ENCODE results near the gene NEK3.

GRCh38 chr13:52162279-52163101, 3.1 kb upstream of the NEK3 start:
- TF ChIP-seq, protein P1, sequence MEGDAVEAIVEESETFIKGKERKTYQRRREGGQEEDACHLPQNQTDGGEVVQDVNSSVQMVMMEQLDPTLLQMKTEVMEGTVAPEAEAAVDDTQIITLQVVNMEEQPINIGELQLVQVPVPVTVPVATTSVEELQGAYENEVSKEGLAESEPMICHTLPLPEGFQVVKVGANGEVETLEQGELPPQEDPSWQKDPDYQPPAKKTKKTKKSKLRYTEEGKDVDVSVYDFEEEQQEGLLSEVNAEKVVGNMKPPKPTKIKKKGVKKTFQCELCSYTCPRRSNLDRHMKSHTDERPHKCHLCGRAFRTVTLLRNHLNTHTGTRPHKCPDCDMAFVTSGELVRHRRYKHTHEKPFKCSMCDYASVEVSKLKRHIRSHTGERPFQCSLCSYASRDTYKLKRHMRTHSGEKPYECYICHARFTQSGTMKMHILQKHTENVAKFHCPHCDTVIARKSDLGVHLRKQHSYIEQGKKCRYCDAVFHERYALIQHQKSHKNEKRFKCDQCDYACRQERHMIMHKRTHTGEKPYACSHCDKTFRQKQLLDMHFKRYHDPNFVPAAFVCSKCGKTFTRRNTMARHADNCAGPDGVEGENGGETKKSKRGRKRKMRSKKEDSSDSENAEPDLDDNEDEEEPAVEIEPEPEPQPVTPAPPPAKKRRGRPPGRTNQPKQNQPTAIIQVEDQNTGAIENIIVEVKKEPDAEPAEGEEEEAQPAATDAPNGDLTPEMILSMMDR (conservative IDR thresholded peaks at IDR 0.05; ENCODE audit: low read depth, low read length), result no peak
- no peak for TF ChIP-seq POLR2A (IDR thresholded peaks at IDR 0.05; ENCODE audit: low read depth, low read length)
- TF ChIP-seq RAD21 (IDR thresholded peaks at IDR 0.05; ENCODE audit: low read length), result no peak
- no peak for TF ChIP-seq RCOR1 (IDR thresholded peaks at IDR 0.05; ENCODE audit: insufficient replicate concordance, low read length)
- TF ChIP-seq, protein P2, sequence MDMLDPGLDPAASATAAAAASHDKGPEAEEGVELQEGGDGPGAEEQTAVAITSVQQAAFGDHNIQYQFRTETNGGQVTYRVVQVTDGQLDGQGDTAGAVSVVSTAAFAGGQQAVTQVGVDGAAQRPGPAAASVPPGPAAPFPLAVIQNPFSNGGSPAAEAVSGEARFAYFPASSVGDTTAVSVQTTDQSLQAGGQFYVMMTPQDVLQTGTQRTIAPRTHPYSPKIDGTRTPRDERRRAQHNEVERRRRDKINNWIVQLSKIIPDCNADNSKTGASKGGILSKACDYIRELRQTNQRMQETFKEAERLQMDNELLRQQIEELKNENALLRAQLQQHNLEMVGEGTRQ (IDR thresholded peaks at IDR 0.05; ENCODE audit: low read depth, low read length), result no peak
- TF ChIP-seq MAFK (IDR thresholded peaks at IDR 0.05; ENCODE audit: low read depth, low read length), result no peak
- TF ChIP-seq FOS (IDR thresholded peaks at IDR 0.05; ENCODE audit: low read depth, low read length), result peak; percentile 21; the same call in 1 of the 2 replicates
- no peak for TF ChIP-seq CEBPB (IDR thresholded peaks at IDR 0.05; ENCODE audit: low read depth, low read length)
- TF ChIP-seq BHLHE40 (IDR thresholded peaks at IDR 0.05; ENCODE audit: low read depth, low read length), result no peak
- no peak for TF ChIP-seq RFX5 (IDR thresholded peaks at IDR 0.05; ENCODE audit: low read depth, low read length)
- no peak for TF ChIP-seq MXI1 (IDR thresholded peaks at IDR 0.05; ENCODE audit: borderline replicate concordance, low read depth, low read length)
